Fibroblast of the aortic adventitia (primary cell): ENCODE data around the gene DEFB121. TPM values are rescaled to one million over a fixed set of nuclear protein-coding genes. Genes with fewer than 3 reads are reported as not detected.
"Not testable (repeated sequence)": the region's sequence is repeated elsewhere in the genome, so short reads cannot be mapped to it uniquely, and the experiment has no call there.

Experiments used
- DNase-seq: peaks from one replicate; pipeline ENCODE4 v3.0.0-alpha.2; 2010; ENCODE audit warnings: low read depth
- H3K4me3 ChIP-seq: 2 replicates; pipeline ENCODE4 v1.5.1; 2011; ENCODE audit warnings: low read depth, mild to moderate bottlenecking, control low read depth, low read length, moderate library complexity
- small RNA-seq: library from RNA; depleted of rRNA; stranded (forward); fragments of <200 nt; gene quantifications from one replicate; pipeline ENCODE3, GENCODE V24; 2012
- total RNA-seq: library from RNA; depleted of rRNA; stranded (reverse); fragments of >200 nt; gene quantifications from 2 replicates; pipeline ENCODE4 v1.2.3, GENCODE V29; 2012; ENCODE audit warnings: low replicate concordance
- TF ChIP-seq, protein P1 (sequence below): IDR thresholded peaks from 2 replicates; pipeline ENCODE4 v1.5.1; 2011; ENCODE audit warnings: mild to moderate bottlenecking, low read length, control low read depth, inconsistent platforms; ENCODE audit not compliant: insufficient read depth

DEFB121 gene
- total RNA-seq, 1 donor = not detected

DNA sequence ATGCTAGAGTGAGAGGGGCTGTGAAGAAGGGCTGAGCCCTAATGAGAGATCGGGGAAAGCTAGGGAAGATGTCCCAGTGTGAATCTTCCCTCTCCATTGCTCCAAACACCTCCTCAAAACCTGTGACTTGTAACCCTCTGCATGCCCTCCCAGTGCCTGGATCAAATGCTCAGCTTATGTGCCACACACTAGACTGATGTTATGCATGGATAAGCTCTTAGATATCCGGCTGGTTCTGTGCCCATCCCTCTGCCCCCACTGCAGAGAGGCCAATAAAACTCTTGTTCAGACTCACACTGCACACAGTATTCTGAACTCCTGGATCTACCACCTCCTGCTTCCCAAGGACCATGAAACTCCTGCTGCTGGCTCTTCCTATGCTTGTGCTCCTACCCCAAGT lies 37.7 kb downstream of the DEFB121 start, which contains the start of gene DEFB118:
DEFB118 (plus strand) TSS at position 301 of the 400 bp plus-strand sequence; CDS start at position 351, 50 bp downstream.
- no peak for DNase-seq
- no peak within 1 kb of the TSS for H3K4me3 ChIP-seq
- TF ChIP-seq, protein P1, sequence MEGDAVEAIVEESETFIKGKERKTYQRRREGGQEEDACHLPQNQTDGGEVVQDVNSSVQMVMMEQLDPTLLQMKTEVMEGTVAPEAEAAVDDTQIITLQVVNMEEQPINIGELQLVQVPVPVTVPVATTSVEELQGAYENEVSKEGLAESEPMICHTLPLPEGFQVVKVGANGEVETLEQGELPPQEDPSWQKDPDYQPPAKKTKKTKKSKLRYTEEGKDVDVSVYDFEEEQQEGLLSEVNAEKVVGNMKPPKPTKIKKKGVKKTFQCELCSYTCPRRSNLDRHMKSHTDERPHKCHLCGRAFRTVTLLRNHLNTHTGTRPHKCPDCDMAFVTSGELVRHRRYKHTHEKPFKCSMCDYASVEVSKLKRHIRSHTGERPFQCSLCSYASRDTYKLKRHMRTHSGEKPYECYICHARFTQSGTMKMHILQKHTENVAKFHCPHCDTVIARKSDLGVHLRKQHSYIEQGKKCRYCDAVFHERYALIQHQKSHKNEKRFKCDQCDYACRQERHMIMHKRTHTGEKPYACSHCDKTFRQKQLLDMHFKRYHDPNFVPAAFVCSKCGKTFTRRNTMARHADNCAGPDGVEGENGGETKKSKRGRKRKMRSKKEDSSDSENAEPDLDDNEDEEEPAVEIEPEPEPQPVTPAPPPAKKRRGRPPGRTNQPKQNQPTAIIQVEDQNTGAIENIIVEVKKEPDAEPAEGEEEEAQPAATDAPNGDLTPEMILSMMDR = no peak

DNA sequence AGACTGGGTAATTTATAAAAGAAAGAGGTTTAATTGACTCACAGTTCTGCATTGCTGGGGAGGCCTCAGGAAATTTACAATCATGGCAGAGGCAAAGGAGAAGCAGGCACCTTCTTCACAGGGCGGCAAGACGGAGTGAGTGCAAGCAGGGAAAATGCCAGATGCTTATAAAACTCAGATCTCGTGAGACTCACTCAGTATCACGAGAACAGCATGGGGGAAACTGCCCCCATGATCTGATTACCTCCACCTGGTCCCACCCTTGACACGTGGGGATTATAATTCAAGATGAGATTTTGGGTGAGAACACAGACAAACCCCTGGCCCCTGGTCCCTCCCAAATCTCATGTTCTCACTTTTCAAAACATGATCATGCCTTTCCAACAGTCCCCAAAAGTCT lies 41.7 kb downstream of the DEFB121 start:
- DNase-seq, H3K4me3 ChIP-seq: not testable (repeated sequence)

DNA sequence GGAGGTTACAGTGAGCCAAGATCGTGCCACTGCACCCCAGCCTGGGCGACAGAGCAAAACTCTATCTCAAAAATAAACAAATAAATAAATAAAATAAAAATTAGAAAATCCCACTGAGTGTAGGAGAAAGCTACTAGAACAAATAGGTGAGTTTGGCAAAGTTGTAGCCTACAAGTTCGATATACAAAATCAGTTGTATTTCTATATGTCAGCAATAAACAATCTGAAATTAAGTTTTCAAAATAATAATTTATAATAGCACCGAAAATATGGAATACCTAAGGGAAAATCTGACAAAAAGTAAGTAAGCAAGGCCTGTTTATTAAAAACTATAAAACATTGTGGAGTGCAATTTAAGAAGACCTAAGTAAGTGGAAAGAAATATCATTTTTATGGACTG lies 42.7 kb downstream of the DEFB121 start:
- no peak overlapping the region for H3K4me3 ChIP-seq
- DNase-seq = no peak
- TF ChIP-seq, protein P1 = no peak

DNA sequence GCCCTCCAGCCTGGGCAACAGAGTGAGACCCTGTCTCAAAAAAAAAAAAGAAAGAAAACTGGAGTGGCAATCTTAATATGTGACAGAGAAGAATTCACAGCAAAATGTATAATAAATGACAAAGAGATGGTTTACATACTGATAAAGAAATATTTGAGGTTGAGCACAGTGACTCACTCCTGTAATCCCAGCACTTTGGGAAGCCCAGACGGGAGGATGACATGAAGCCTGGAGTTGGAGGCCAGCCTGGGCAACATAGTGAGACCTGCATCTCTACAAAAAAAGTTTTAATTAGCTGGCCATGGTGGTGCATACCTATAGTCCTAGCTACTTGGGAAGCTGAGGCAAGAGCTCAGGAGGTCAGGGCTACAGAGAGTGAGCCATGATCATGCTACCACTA lies 50.0 kb downstream of the DEFB121 start:
- TF ChIP-seq, protein P1 = no peak
- no peak for DNase-seq

More for the DNA sequence above, 50.0 kb downstream of the DEFB121 start:
- H3K4me3 ChIP-seq = no peak overlapping the region

Small RNAs within 50 kb of the gene (small RNA-seq; reads per million reads assigned to genes)
- not detected for gene DEFB117
- not detected for gene RF00561
- gene RNA5SP480 = not detected

Other genes with a start within 250 kb of the DEFB121 start
- not detected in 2 replicates for gene DEFB115, start 148.6 kb downstream of the DEFB121 start, total RNA-seq
- not detected in 2 replicates for gene DEFB116, start 97.6 kb downstream of the DEFB121 start, total RNA-seq
- gene DEFB118, start 37.6 kb downstream of the DEFB121 start, total RNA-seq = not detected in 2 replicates
- gene DEFB119, start 15.6 kb downstream of the DEFB121 start, total RNA-seq = not detected in 2 replicates
- not detected in 2 replicates for gene DEFB123, start 34.4 kb upstream of the DEFB121 start, total RNA-seq
- gene DEFB124, start 68.9 kb upstream of the DEFB121 start, total RNA-seq = not detected in 2 replicates
- 0.16 TPM in 1 of 2 replicates, not detected in the other for gene REM1, start 69.1 kb upstream of the DEFB121 start, total RNA-seq
- gene HM13, start 108.2 kb upstream of the DEFB121 start, total RNA-seq = 47.6 and 131 TPM in 2 replicates
- gene ID1, start 199.1 kb upstream of the DEFB121 start, total RNA-seq = 62.3 and 98.9 TPM in 2 replicates
- not detected in 2 replicates for gene COX4I2, start 231.7 kb upstream of the DEFB121 start, total RNA-seq